Testis (tissue), 3 donors: ENCODE data around the gene VWA1. TPM values are rescaled to one million over a fixed set of nuclear protein-coding genes. Genes with fewer than 3 reads are reported as not detected.
"Not testable (repeated sequence)": the region's sequence is repeated elsewhere in the genome, so short reads cannot be mapped to it uniquely, and the experiment has no call there.

ENCODE experiments used
- DNase-seq: peaks from one replicate; pipeline ENCODE4 v3.0.0-alpha.2; 2019
- H3K27ac ChIP-seq, 2 donors: fragments of 200-600 bp; sonication (generic); one replicate each; pipeline ENCODE4 v1.5.1; 2019
- H3K27me3 ChIP-seq: fragments of 200-600 bp; sonication (generic); one replicate; pipeline ENCODE4 v1.5.1; 2019
- H3K36me3 ChIP-seq: fragments of 200-600 bp; sonication (generic); one replicate; pipeline ENCODE4 v1.5.1; 2017; ENCODE audit warnings: low read depth; ENCODE audit errors: missing control alignments
- H3K4me1 ChIP-seq: fragments of 200-600 bp; sonication (generic); one replicate; pipeline ENCODE4 v1.5.1; 2019
- H3K4me3 ChIP-seq, 2 donors: fragments of 200-600 bp; sonication (generic); one replicate each; pipeline ENCODE4 v1.5.1; 2017 to 2019
- H3K9me3 ChIP-seq: fragments of 200-600 bp; sonication (generic); one replicate; pipeline ENCODE4 v1.5.1; 2017
- POLR2A ChIP-seq: fragments of 450-650 bp; IDR thresholded peaks from one replicate; pipeline ENCODE4 v1.6.1; 2017; ENCODE audit warnings: antibody characterized with exemption, mild to moderate bottlenecking, moderate library complexity
- WGBS, 2 donors: methylation state at CpG; one replicate each; pipeline ENCODE4 v1.1.5; 2018; 5-methylcytosine and 5-hydroxymethylcytosine counted together
- intact Hi-C: fragments of 100-400 bp; cut with DNase I; formaldehyde crosslinking; loops from one replicate; pipeline ENCODE4 v1.15.1; 2023; ENCODE audit warnings: low total_unique reads
- polyA plus RNA-seq: library from polyadenylated mRNA; stranded (reverse); fragments of 350-450 nt; fragmentation: Illumina TruSeq; extraction: RNeasy Lipid Tissue Mini Kit (QIAGEN cat#74804); gene quantifications from one replicate; pipeline ENCODE4 v1.2.3, GENCODE V29; 2014; ENCODE audit warnings: low read depth, low replicate concordance; ENCODE audit not compliant: insufficient read depth
- total RNA-seq, 2 donors: library from RNA; depleted of rRNA; stranded (reverse); fragments of >200 nt; gene quantifications; one replicate each; pipeline ENCODE4 v1.2.3, GENCODE V29; 2016
- TF ChIP-seq, protein P1 (sequence below), 3 experiments: fragments of 450-650 bp in 2 of 3; fragments of 200-600 bp in 1 of 3; sonication (generic) in 1 of 3; IDR thresholded peaks; one replicate each; pipeline ENCODE4 v1.5.1; 2016 to 2019; ENCODE audit warnings: antibody characterized with exemption in 3 of 3, mild to moderate bottlenecking in 2 of 3, moderate library complexity in 1 of 3

VWA1 gene
- total and polyA plus RNA-seq, 3 donors from 2014 or later, result 46.6 to 90.6 (median 64.0) TPM

DNA sequence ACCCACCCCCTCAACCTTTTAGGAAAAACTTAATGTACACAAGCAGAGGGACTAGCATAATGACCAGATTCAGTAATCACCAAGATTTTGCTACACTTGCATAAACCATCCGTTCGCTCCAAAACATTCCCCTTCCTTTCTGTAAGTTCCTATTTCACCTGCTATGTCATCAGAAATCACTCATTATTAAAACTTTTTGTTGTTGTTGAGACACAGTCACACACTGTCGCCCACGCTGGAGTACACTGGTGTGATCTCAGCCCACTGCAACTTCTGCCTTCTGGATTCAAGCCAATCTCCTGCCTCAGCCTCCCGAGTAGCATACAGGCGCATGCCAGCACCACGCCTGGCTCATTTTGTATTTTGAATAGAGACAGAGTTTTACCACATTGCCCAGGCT is 31.8 kb upstream of the VWA1 start:
- no peak for TF ChIP-seq POLR2A
- TF ChIP-seq, protein P1, sequence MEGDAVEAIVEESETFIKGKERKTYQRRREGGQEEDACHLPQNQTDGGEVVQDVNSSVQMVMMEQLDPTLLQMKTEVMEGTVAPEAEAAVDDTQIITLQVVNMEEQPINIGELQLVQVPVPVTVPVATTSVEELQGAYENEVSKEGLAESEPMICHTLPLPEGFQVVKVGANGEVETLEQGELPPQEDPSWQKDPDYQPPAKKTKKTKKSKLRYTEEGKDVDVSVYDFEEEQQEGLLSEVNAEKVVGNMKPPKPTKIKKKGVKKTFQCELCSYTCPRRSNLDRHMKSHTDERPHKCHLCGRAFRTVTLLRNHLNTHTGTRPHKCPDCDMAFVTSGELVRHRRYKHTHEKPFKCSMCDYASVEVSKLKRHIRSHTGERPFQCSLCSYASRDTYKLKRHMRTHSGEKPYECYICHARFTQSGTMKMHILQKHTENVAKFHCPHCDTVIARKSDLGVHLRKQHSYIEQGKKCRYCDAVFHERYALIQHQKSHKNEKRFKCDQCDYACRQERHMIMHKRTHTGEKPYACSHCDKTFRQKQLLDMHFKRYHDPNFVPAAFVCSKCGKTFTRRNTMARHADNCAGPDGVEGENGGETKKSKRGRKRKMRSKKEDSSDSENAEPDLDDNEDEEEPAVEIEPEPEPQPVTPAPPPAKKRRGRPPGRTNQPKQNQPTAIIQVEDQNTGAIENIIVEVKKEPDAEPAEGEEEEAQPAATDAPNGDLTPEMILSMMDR (IDR thresholded peaks at IDR 0.05), result no peak
- H3K4me1 ChIP-seq, result peaks cover 21% of the 10 kb centered on the region
- no peak for DNase-seq
- intact Hi-C loops, result no loop called here
- WGBS, 2 donors, result 75 to 81% methylated on average over 7 of the region's 7 CpGs
- H3K4me3 ChIP-seq, result no peak overlapping the region
- no peaks in the 10 kb centered on the region for H3K27me3 ChIP-seq
- no peaks in the 10 kb centered on the region for H3K36me3 ChIP-seq
- H3K9me3 ChIP-seq, result no peaks in the 10 kb centered on the region
- H3K27ac ChIP-seq, result no peak overlapping the region

DNA sequence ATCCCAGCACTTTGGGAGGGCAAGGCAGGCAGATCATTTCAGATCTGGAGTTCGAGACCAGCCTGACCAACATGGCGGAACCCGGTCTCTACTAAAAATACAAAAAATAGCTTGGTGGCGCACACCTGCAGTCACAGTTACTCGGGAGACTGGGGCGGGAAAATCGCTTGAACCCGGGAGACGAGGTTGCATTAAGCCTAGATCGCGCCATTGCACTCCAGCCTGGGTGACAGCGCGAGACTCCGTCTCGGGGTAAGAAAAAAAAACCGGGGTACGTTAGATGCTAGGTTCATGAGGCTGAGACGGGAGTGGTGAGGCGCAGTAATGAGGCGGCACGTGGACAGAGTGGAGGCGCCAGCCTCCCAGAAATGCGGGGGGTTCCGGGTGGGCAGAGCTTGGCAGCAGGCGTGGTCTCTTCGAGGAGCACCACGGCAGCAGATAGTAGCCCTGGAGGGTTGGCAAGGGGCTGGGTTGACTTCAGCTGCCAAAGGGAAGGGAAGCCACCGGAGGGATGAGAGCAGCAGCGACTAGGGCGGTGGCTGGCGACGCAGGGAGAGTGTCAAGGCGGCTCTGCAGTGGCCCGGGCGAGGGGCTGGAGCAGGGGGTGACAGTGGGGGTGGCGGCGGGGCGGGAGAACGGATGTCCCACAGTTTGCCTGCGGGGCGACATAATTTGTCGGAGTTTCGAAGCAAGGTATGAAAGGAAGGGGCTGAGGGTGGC is 29.2 kb upstream of the VWA1 start:
- 19 to 31% methylated on average over 42 to 43 of the region's 43 CpGs for WGBS, 2 donors
- TF ChIP-seq POLR2A, result no peak
- TF ChIP-seq, protein P1 (IDR thresholded peaks at IDR 0.05), result no peak
- Histone ChIP-seq H3K4me3 (peak overlapping the region; percentile 95 to 98), H3K9me3 (no peaks in the 10 kb centered on the region), H3K27me3 (no peaks in the 10 kb centered on the region), H3K4me1 (peaks cover 14% of the 10 kb centered on the region), H3K36me3 (no peaks in the 10 kb centered on the region), H3K27ac (peak overlapping the region; percentile 74 to 86)
- intact Hi-C loops, result no loop called here
- no peak for DNase-seq

DNA sequence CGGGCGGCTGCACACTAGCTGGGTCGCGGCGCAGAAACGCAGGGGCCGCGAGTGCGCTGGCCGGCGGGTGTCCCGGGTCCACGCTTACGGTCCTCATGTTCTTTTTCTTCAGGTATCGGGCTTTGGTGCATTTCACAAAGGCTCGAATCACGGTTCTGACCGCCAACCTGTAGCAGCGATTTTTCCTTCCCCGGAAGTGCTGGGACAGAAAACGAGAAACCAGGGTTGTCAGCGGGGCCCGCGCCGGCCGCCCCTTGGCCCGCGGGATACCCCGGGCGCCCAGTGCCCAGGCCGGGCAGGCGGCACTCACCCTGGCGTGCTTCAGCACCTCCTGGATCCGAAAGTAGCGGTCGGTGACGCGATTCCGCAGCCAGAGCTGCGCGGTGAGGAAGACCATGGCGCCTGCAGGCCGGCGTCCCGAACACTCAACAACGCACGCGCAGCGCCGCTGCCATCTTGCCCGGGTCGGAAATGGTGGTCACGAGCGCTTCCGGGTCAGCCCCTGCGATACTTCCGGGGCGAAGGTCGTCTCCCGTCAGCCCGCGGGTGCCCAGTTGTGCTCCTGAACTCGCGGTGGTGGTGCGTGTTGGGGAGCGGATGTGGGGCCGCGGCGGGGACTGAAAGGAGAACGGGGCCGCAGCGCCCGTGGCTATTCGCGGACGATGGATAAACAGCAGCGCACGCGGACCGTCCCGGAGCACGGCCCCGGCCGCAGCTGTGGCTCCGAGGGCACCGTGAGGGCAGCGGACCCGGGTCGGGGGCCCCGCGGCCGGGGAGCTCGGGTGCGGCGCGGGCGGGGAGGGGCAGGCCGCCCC is 28.5 kb upstream of the VWA1 start, which contains the start of gene MRPL20:
TSS of gene MRPL20 (minus strand) at position 473 of the 815 bp plus-strand sequence. CDS start at position 397, 76 bp downstream.
- intact Hi-C loops, result no loop called here
- TF ChIP-seq, protein P1 (IDR thresholded peaks at IDR 0.05), result no peak
- no peak for TF ChIP-seq POLR2A
- no peaks in the 10 kb centered on the region for H3K36me3 ChIP-seq
- no peaks in the 10 kb centered on the region for H3K27me3 ChIP-seq
- peaks cover 14% of the 10 kb centered on the region for H3K4me1 ChIP-seq
- DNase-seq, result peak; percentile 96
- H3K4me3 ChIP-seq, result peak within 1 kb of the TSS; percentile 95 to 98
- 0 to 2% methylated on average over 28 to 97 of the region's 98 CpGs for WGBS, 2 donors
- peak within 1 kb of the TSS; percentile 74 to 86 for H3K27ac ChIP-seq
- no peaks in the 10 kb centered on the region for H3K9me3 ChIP-seq

DNA sequence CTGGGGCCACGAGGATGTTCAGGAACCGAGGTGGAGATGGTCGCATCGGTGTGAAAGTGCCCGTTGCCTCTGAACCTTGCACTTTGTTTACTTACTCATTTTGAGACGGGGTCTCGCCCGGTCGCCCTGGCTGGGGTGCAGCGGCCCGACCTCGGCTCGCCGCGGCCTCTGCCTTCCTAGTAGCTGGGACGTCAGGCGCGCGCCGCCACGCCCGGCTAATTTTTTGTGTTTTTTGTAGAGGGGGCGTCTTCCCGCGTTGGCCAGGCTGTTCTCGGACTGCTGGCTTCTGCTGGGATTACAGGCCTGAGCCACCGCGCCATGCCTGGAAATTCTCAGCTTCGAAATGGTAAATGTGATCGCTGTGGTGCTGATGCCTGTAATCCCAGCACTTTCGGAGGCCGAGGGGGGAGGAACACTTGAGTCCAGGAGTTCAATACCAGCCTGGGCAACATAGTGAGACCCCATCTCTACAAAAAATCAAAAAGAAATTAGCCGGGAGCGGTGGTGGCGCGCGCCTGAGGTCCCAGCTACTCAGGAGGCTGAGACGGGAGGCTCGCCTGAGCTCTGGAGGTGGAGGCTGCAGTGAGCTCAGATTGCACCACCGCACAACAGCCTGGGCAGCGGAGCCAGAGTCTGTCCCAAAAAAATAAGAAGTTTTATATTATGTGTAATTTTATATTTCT is 27.7 kb upstream of the VWA1 start:
- peak overlapping the region; percentile 74 to 86 for H3K27ac ChIP-seq
- intact Hi-C loops, result no loop called here

DNA sequence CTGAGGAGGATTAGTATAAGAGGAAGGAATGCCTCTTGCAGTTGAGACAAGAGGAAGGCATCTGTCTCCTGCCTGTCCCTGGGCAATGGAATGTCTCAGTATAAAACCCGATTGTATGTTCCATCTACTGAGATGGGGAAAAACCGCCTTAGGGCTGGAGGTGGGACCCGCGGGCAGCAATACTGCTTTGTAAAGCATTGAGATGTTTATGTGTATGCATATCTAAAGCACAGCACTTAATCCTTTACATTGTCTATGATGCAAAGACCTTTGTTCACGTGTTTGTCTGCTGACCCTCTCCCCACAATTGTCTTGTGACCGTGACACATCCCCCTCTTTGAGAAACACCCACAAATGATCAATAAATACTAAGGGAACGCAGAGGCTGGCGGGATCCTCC is 25.3 kb upstream of the VWA1 start:
- intact Hi-C loops, H3K36me3 ChIP-seq, H3K27ac ChIP-seq, DNase-seq, H3K27me3 ChIP-seq, H3K9me3 ChIP-seq, H3K4me3 ChIP-seq: not testable (repeated sequence)
- 67 to 70% methylated on average over 8 of the region's 8 CpGs for WGBS, 2 donors
- H3K4me1 ChIP-seq, result peaks cover 14% of the 10 kb centered on the region

More for the DNA sequence above, 27.7 kb upstream of the VWA1 start:
- Histone ChIP-seq H3K27me3 (no peaks in the 10 kb centered on the region), H3K4me3 (peak overlapping the region; percentile 95 to 98), H3K36me3 (no peaks in the 10 kb centered on the region), H3K4me1 (peaks cover 14% of the 10 kb centered on the region), H3K9me3 (no peaks in the 10 kb centered on the region)
- no peak for TF ChIP-seq POLR2A
- TF ChIP-seq, protein P1 (IDR thresholded peaks at IDR 0.05), result no peak
- DNase-seq, result no peak
- 8 to 10% methylated on average over 36 to 40 of the region's 41 CpGs for WGBS, 2 donors
